Epithelial cell of proximal tubule (primary cell): ENCODE measurements around the gene LRRC4C. TPM values are rescaled to one million over a fixed set of nuclear protein-coding genes. Genes with fewer than 3 reads are reported as not detected.

Experiments
- DNase-seq: peaks from one replicate; pipeline ENCODE4 v3.0.0-alpha.2; 2011; ENCODE audit warnings: low read depth
- H3K4me3 ChIP-seq: 2 replicates; pipeline ENCODE4 v1.5.1; 2011; ENCODE audit warnings: low read depth, mild to moderate bottlenecking, low read length
- CTCF ChIP-seq: conservative IDR thresholded peaks from 2 replicates; pipeline ENCODE4 v1.5.1; 2012; ENCODE audit warnings: low read depth, mild to moderate bottlenecking, low read length
- total RNA-seq: library from RNA; depleted of rRNA; stranded (reverse); fragments of >200 nt; gene quantifications from 2 replicates; pipeline ENCODE4 v1.2.3, GENCODE V29; 2015

The LRRC4C gene
- total RNA-seq, 1 donor from 2014 or later, result 0.12 TPM

GRCh38 chr11:40732132-40732531 lies 727.3 kb downstream of the LRRC4C start:
- no peak for TF ChIP-seq CTCF
- H3K4me3 ChIP-seq, result no peak overlapping the region
- DNase-seq, result no peak

- peak; percentile 95 for TF ChIP-seq CTCF
- no peak overlapping the region for H3K4me3 ChIP-seq
- no peak for DNase-seq
Observed at GRCh38 chr11:40722179-40722795, 737.2 kb downstream of the LRRC4C start.

- DNase-seq, result no peak
- no peak overlapping the region for H3K4me3 ChIP-seq
- TF ChIP-seq CTCF, result no peak
Observed at GRCh38 chr11:40716344-40717130, 742.9 kb downstream of the LRRC4C start.

- no peak for DNase-seq
- H3K4me3 ChIP-seq, result no peak overlapping the region
- no peak for TF ChIP-seq CTCF
Observed at GRCh38 chr11:40713083-40713482, 746.4 kb downstream of the LRRC4C start.

- TF ChIP-seq CTCF, result no peak
- H3K4me3 ChIP-seq, result no peak overlapping the region
- no peak for DNase-seq
Observed at GRCh38 chr11:40701027-40701426, 758.4 kb downstream of the LRRC4C start.

GRCh38 chr11:40689823-40690222 lies 769.6 kb downstream of the LRRC4C start:
- no peak overlapping the region for H3K4me3 ChIP-seq
- no peak for TF ChIP-seq CTCF
- DNase-seq, result no peak
